ENCODE results near the gene DMRTB1.

DNA sequence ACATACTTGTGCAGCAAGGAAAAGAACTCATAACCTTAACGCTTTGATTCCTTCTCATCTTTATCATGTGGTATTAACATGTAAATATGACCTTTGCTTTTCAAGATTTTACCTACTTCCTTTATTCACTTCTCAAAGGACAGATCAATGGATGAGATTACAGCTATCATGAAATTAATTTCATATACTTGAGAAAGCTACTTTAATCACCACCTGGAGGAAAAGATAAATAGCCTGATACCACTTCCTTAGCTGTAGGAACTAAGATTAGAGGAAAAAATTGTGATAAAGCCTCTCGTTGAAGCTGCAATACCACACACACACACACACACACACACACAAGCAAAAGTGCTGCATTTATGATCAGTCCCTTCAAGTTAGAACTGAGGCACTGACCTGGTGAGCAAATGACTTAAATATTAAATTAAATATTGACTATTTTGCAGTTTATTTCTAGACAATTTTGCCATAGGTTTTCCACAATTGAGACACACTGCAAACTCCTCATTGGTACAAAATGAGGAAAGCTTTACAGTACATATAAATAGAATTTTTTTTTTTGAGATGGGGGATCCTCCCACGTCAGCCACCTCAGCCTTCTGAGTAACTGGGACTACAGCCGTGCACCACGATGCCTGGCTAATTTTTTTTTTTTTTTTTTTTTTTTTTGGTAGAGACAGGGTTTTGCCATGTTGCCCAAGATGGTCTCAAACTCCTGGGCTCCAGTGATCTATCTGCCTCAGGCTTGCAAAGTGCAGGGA is 27.2 kb upstream of the DMRTB1 start:
- TF ChIP-seq, protein P1, sequence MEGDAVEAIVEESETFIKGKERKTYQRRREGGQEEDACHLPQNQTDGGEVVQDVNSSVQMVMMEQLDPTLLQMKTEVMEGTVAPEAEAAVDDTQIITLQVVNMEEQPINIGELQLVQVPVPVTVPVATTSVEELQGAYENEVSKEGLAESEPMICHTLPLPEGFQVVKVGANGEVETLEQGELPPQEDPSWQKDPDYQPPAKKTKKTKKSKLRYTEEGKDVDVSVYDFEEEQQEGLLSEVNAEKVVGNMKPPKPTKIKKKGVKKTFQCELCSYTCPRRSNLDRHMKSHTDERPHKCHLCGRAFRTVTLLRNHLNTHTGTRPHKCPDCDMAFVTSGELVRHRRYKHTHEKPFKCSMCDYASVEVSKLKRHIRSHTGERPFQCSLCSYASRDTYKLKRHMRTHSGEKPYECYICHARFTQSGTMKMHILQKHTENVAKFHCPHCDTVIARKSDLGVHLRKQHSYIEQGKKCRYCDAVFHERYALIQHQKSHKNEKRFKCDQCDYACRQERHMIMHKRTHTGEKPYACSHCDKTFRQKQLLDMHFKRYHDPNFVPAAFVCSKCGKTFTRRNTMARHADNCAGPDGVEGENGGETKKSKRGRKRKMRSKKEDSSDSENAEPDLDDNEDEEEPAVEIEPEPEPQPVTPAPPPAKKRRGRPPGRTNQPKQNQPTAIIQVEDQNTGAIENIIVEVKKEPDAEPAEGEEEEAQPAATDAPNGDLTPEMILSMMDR (IDR thresholded peaks at IDR 0.05; ENCODE audit: low read depth, low read length, poor library complexity, severe bottlenecking), result no peak
- no peak for TF ChIP-seq EZH2phosphoT487 (IDR thresholded peaks at IDR 0.05; ENCODE audit: borderline replicate concordance, low read length)
